ENCODE results near the gene MOV10L1. TPM values are rescaled to one million over a fixed set of nuclear protein-coding genes. Genes with fewer than 3 reads are reported as not detected.

Gene MOV10L1
- total RNA-seq, 1 donor from 2014 or later: not detected

DNA sequence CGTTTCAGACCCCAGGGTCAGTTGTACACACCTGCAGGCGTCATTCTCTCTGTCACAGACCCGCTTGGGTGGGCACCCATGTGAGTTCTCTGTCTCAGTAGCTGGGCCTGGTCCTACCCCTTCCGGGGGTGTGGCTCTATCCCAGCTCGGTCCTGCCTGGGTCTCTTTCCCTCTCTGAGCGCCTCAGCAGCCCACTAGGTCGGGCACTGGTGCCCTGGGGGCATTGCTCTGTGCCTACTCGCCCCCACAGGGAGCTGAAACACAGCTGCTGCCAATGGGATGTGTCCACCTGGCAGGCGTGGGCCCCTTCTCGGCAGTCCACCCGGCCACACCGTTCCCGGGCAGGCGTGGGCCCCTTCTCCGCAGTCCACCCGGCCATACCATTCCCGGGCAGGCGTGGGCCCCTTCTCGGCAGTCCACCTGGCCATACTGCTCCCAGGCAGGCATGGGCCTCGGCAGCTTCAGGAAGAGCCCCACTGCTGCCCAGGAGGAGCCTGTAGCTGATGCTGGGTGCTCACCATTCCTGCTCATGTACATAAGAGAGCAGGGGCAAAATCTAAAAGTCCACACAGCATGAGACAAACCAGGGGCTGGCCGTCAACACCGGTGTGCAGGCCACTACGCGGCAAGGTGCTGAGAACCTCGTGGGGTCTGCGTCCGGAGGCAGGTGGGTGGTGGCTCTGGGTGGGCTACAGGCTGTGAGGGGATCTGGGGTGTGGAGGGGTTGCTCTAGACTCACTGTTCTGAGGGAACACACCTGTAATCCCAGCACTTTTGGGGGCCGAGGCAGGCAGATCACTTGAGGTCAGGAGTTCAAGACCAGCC, 16.9 kb upstream of the MOV10L1 start:
- Histone ChIP-seq H3K27me3 (no peaks in the 10 kb centered on the region), H3K4me3 (no peak overlapping the region), H3K27ac (no peak overlapping the region), H3K9me3 (no peaks in the 10 kb centered on the region), H3K4me1 (no peaks in the 10 kb centered on the region), H3K36me3 (no peaks in the 10 kb centered on the region)
- intact Hi-C loops (cut with DNase I): no loop called here
- TF ChIP-seq, protein P1, sequence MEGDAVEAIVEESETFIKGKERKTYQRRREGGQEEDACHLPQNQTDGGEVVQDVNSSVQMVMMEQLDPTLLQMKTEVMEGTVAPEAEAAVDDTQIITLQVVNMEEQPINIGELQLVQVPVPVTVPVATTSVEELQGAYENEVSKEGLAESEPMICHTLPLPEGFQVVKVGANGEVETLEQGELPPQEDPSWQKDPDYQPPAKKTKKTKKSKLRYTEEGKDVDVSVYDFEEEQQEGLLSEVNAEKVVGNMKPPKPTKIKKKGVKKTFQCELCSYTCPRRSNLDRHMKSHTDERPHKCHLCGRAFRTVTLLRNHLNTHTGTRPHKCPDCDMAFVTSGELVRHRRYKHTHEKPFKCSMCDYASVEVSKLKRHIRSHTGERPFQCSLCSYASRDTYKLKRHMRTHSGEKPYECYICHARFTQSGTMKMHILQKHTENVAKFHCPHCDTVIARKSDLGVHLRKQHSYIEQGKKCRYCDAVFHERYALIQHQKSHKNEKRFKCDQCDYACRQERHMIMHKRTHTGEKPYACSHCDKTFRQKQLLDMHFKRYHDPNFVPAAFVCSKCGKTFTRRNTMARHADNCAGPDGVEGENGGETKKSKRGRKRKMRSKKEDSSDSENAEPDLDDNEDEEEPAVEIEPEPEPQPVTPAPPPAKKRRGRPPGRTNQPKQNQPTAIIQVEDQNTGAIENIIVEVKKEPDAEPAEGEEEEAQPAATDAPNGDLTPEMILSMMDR (IDR thresholded peaks at IDR 0.05): no peak
- DNase-seq (ENCODE audit: low spot score in 2 of 2): no peak

DNA sequence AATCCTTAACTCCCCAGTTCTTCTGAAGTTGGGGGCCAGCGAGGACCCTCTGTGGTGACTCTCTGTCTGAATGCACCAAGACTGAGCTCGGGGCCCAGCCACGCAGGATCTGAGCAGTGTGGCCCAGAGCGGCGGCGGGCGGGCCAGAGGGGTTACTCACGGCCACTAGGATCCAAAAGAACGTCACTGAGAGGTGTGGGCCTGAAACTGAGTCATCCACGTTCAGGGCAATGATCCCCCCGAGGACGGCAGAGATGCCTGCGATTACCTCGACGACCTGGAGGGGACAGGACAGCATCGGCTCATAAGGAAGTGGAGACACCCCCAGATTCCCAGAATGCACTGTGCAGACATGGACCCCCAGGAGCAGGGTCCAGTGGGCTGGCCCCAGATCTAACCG, 15.8 kb upstream of the MOV10L1 start:
- Histone ChIP-seq H3K27me3 (no peaks in the 10 kb centered on the region), H3K4me3 (no peak overlapping the region), H3K36me3 (no peaks in the 10 kb centered on the region), H3K27ac (no peak overlapping the region), H3K4me1 (no peaks in the 10 kb centered on the region), H3K9me3 (no peaks in the 10 kb centered on the region)
- intact Hi-C loops (cut with DNase I): no loop called here
- TF ChIP-seq, protein P1 (IDR thresholded peaks at IDR 0.05): no peak
- DNase-seq (ENCODE audit: low spot score in 2 of 2): no peak

DNA sequence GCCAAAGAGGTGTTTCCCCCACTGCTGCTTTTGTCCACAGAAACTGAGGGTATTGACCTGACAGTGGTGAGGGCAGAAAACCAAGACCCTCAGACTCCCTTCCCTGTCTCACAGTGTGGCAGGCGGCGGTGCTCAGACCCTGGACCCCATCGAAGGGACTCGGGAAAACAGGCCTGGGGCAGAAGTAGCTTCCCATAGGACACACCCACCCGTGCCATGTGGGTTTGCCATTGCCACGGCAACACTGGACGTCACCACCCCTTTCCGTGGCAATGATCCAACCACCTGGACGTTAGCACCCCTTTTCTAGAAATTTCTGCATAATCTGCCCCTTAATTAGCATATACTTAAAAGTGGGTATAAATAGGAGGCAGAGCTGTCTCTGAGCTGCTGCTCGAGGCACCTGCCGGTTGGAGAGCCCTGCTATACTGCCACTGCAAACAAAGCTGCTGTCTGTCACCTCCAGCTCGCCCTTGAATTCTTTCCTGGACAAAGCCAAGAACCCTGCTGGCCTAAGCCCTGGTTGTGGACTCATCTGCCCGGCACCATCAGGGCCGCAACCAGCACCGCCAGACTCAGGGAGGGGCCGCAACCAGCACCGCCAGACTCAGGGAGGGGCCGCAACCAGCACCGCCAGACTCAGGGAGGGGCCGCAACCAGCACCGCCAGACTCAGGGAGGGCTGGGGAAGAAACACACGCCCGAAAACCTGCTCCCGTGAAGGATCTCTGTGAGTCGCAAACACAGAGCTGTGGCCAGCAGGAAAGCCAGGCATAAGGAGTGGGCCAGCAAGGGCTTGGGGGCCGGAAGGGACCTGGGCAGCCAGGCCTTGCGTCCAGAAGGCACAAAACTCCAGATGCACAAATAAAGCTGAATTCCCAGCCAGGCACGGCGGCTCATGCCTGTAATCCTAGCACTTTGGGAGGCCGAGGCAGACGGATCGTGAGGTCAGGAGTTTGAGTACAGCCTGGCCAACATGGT, 15.0 kb upstream of the MOV10L1 start:
- Histone ChIP-seq H3K36me3 (no peaks in the 10 kb centered on the region), H3K4me1 (no peaks in the 10 kb centered on the region), H3K27ac (no peak overlapping the region), H3K4me3 (no peak overlapping the region), H3K9me3 (no peaks in the 10 kb centered on the region), H3K27me3 (no peaks in the 10 kb centered on the region)
- intact Hi-C loops (cut with DNase I): no loop called here
- TF ChIP-seq, protein P1 (IDR thresholded peaks at IDR 0.05): no peak
- DNase-seq (ENCODE audit: low spot score in 2 of 2): no peak

DNA sequence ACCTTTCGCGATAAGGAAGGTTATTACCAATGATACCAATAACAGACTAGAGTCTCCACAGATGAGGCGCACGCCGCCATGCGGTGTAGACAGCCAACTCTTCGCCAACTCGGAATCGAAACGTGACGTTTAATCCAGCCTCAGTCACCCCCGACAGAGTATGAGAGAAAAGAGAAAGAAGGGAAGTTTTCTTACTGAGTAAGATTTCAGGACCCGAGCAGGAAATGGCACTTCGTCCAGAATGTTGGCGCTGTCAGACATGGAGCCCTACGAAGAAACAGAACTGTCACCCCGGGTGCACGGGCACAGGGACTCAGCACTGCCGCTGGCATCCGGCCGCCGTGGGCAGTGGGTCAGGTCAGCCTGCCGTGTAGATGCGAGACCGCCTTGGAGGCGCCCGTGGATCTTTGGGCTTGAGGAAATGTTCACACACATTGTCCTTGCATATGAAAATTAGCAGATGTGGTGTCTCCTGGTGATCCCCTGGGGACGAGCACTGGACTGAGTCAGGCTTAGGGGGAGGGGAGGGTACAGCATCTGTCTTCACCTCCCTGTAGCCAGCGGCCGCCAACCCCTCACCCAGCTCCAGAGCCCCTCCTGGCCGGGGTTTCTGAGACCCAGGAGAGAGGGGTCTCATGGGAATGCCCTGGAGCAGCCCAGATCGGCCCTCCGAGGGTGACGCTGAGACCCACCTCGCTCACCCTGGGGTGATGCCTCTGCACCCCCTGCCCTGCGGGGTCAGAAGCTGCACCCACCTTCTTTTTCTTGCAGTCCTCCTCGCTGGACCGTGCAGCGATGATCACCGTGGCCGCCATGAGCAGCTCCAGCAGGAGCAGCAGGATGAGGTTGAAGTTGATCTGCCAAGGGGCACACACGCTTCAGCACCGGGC, 12.9 kb upstream of the MOV10L1 start:
- Histone ChIP-seq H3K36me3 (no peaks in the 10 kb centered on the region), H3K4me3 (no peak overlapping the region), H3K9me3 (no peaks in the 10 kb centered on the region), H3K4me1 (no peaks in the 10 kb centered on the region), H3K27me3 (no peaks in the 10 kb centered on the region), H3K27ac (no peak overlapping the region)
- TF ChIP-seq, protein P1 (IDR thresholded peaks at IDR 0.05): no peak
- intact Hi-C loops (cut with DNase I): no loop called here
- DNase-seq (ENCODE audit: low spot score in 2 of 2): no peak

DNA sequence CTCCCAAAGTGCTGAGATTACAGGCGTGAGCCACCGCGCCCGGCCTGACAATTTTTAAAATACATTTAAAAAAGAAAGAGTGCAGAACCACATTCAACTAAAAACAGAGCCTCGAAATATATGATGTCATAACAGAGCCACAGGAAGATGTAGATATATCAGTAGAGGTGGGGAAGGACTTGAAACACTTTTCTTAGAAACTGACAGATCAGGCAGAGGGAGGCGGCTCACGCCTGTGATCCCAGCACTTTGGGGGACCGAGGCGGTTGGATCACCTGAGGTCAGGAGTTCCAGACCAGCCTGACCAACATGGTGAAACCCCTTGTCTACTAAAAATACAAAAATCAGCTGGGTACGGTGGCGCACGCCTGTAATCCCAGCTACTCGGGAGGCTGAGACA, 11.6 kb upstream of the MOV10L1 start:
- intact Hi-C loops (cut with DNase I): no loop called here
- no peaks in the 10 kb centered on the region for H3K36me3 ChIP-seq
- DNase-seq (ENCODE audit: low spot score in 2 of 2): no peak
- H3K9me3 ChIP-seq: no peaks in the 10 kb centered on the region
- H3K4me3 ChIP-seq: no peak overlapping the region
- TF ChIP-seq, protein P1 (IDR thresholded peaks at IDR 0.05): no peak
- no peak overlapping the region for H3K27ac ChIP-seq
- no peaks in the 10 kb centered on the region for H3K4me1 ChIP-seq
- H3K27me3 ChIP-seq: no peaks in the 10 kb centered on the region

All from ascending aorta (tissue), 2 donors.